HepG2 (cell line): Measurements from ENCODE around the gene MAP2K5. TPM values are rescaled to one million over a fixed set of nuclear protein-coding genes. Genes with fewer than 3 reads are reported as not detected.

Experiments used
- ATAC-seq: fragments of 200-7000 bp; cut with Tn5 transposase; 3 replicates; pipeline ENCODE4 v1.9.1; 2020; ENCODE audit warnings: mild to moderate bottlenecking, moderate library complexity
- BruUV-seq: library from RNA; stranded (reverse); fragments of 400-500 nt; replicated peaks from 2 replicates; lab custom pipeline; 2021; lab: Mats Ljungman, UMichigan
- CTCF ChIA-PET: fragments of 300-600 bp; formaldehyde crosslinking; extraction: SDS; loops from one replicate; lab custom pipeline; 2021; ENCODE audit warnings: low total read pairs, inconsistent platforms, low intra/inter-chr PET ratio; lab: Yijun Ruan, JAX
- POLR2A ChIA-PET: fragments of 350-600 bp; sonication (Branson Sonifier 250); formaldehyde crosslinking; loops from one replicate; lab custom pipeline; 2020; ENCODE audit warnings: antibody characterized with exemption, inconsistent platforms; lab: Yijun Ruan, JAX
- DNase-seq: peaks from one replicate; pipeline ENCODE4 v3.0.0-alpha.2; 2015; ENCODE audit warnings: low spot score
- FAIRE-seq: peaks from 3 replicates; lab custom pipeline; 2011; peaks lifted over from hg19 to GRCh38; lab: Jason Lieb, UNC
- H2AFZ ChIP-seq: one replicate; pipeline ENCODE4 v1.6.1; 2011; ENCODE audit warnings: low read length, inconsistent platforms
- H3K27ac ChIP-seq: fragments of 300-600 bp; 3 replicates; pipeline ENCODE4 v1.8.0; 2011; ENCODE audit warnings: mixed run types, mild to moderate bottlenecking, mixed read lengths, low read length, inconsistent platforms; ENCODE audit not compliant: insufficient read depth; ENCODE audit errors: extremely low read length
- H3K27me3 ChIP-seq, 2 experiments: fragments of 200-600 bp in 1 of 2; 2 replicates in 1 of 2; 3 replicates in 1 of 2; pipeline versions ENCODE4 v1.6.0 to v1.8.0; 2011; ENCODE audit warnings: low read length in 2 of 2, mild to moderate bottlenecking in 2 of 2, moderate library complexity in 2 of 2, inconsistent platforms in 1 of 2; ENCODE audit not compliant: insufficient read depth in 2 of 2, control insufficient read depth in 1 of 2
- H3K36me3 ChIP-seq, 2 experiments: fragments of 200-600 bp in 1 of 2; replicated peaks in 1 of 2; 2 replicates in 1 of 2; 3 replicates in 1 of 2; pipeline versions ENCODE4 v1.5.1 to v1.8.0; 2011; ENCODE audit warnings: low read length in 2 of 2, inconsistent platforms in 1 of 2; ENCODE audit not compliant: insufficient read depth in 2 of 2, control insufficient read depth in 1 of 2
- H3K4me1 ChIP-seq: 2 replicates; pipeline ENCODE4 v1.5.1; 2012; ENCODE audit warnings: low read length, inconsistent platforms; ENCODE audit not compliant: insufficient read depth
- H3K4me2 ChIP-seq: 2 replicates; pipeline ENCODE4 v1.6.0; 2011; ENCODE audit warnings: low read depth, low read length, inconsistent platforms
- H3K4me3 ChIP-seq, 3 experiments: fragments of 200-600 bp in 1 of 3; sonication (generic), shearing (Covaris generic) in 1 of 3; replicated peaks in 1 of 3; 2 replicates each; pipeline ENCODE4 v1.5.1; 2011 to 2016; ENCODE audit warnings: low read length in 3 of 3, inconsistent platforms in 2 of 3, low read depth in 2 of 3, mild to moderate bottlenecking in 2 of 3, control low read depth in 1 of 3, mixed read lengths in 1 of 3; ENCODE audit not compliant: insufficient read depth in 1 of 3
- H3K79me2 ChIP-seq: one replicate; pipeline ENCODE4 v1.6.1; 2011; ENCODE audit warnings: low read length, inconsistent platforms; ENCODE audit not compliant: insufficient read depth
- H3K9ac ChIP-seq: 2 replicates; pipeline ENCODE4 v1.6.0; 2011; ENCODE audit warnings: mild to moderate bottlenecking, low read depth, low read length, inconsistent platforms; ENCODE audit not compliant: insufficient read depth
- H3K9me3 ChIP-seq: 2 replicates; pipeline ENCODE4 v1.5.1; 2012; ENCODE audit warnings: mild to moderate bottlenecking, low read length
- H4K20me1 ChIP-seq: 2 replicates; pipeline ENCODE4 v1.6.0; 2011; ENCODE audit warnings: inconsistent platforms, mild to moderate bottlenecking, low read length, moderate library complexity; ENCODE audit not compliant: insufficient read depth
- KDM6A ChIP-seq: IDR thresholded peaks from 2 replicates; pipeline ENCODE4 v1.6.1; 2016; ENCODE audit warnings: low read depth
- KMT2B ChIP-seq: IDR thresholded peaks from 2 replicates; pipeline ENCODE4 v1.6.1; 2016; ENCODE audit warnings: missing genetic modification reagents, missing compliant biosample characterization
- MEF2D ChIP-seq: sonication (generic); formaldehyde crosslinking; IDR thresholded peaks from 2 replicates; pipeline ENCODE4 v1.5.1; 2020; ENCODE audit warnings: mild to moderate bottlenecking, missing genetic modification reagents
- MEIS2 ChIP-seq: sonication (generic); formaldehyde crosslinking; IDR thresholded peaks from 2 replicates; pipeline ENCODE4 v1.9.0; 2021; ENCODE audit warnings: mild to moderate bottlenecking, missing genetic modification reagents
- POGZ ChIP-seq: sonication (generic); formaldehyde crosslinking; IDR thresholded peaks from 2 replicates; pipeline ENCODE4 v1.4.0; 2020; ENCODE audit warnings: mild to moderate bottlenecking, missing genetic modification reagents
- SNAI1 ChIP-seq: sonication (generic); formaldehyde crosslinking; IDR thresholded peaks from 2 replicates; pipeline ENCODE4 v1.5.0; 2020; ENCODE audit warnings: mild to moderate bottlenecking, missing genetic modification reagents, borderline replicate concordance
- ZBTB14 ChIP-seq: sonication (generic); formaldehyde crosslinking; IDR thresholded peaks from 2 replicates; pipeline ENCODE4 v1.4.0; 2020; ENCODE audit warnings: missing genetic modification reagents
- ZNF224 ChIP-seq: sonication (generic); formaldehyde crosslinking; IDR thresholded peaks from 2 replicates; pipeline ENCODE4 v1.5.0; 2020; ENCODE audit warnings: mild to moderate bottlenecking, missing genetic modification reagents
- ZNF292 ChIP-seq: sonication (generic); formaldehyde crosslinking; IDR thresholded peaks from 2 replicates; pipeline ENCODE4 v1.8.1; 2022; ENCODE audit warnings: mild to moderate bottlenecking, low read depth, missing genetic modification reagents, borderline replicate concordance
- ZNF674 ChIP-seq: sonication (generic); formaldehyde crosslinking; IDR thresholded peaks from 2 replicates; pipeline ENCODE4 v1.5.0; 2020; ENCODE audit warnings: low read depth, mild to moderate bottlenecking, missing genetic modification reagents
- ZNF746 ChIP-seq: sonication (generic); formaldehyde crosslinking; IDR thresholded peaks from 2 replicates; pipeline ENCODE4 v1.8.0; 2022; ENCODE audit warnings: mild to moderate bottlenecking, missing genetic modification reagents
- ZSCAN5A ChIP-seq: sonication (generic); formaldehyde crosslinking; IDR thresholded peaks from 2 replicates; pipeline ENCODE4 v1.8.0; 2022; ENCODE audit warnings: mild to moderate bottlenecking, missing genetic modification reagents, borderline replicate concordance
- ZXDC ChIP-seq: sonication (generic); formaldehyde crosslinking; IDR thresholded peaks from 2 replicates; pipeline ENCODE4 v1.5.0; 2020; ENCODE audit warnings: mild to moderate bottlenecking, missing genetic modification reagents
- WGBS: methylation state at CpG from one replicate; pipeline ENCODE4 v1.1.6; 2017; ENCODE audit warnings: low lambda C conversion rate; 5-methylcytosine and 5-hydroxymethylcytosine counted together
- in situ Hi-C: cut with HindIII; loops from 2 replicates; pipeline ENCODE4 v1.10.0; 2017; ENCODE audit warnings: low pct_unique_long_range_greater_than_20kb; ENCODE audit not compliant: extremely low pct_ligation_motif_present
- intact Hi-C: fragments of 100-400 bp; cut with micrococcal nuclease; formaldehyde crosslinking; loops from one replicate; pipeline ENCODE4 v1.10.0; 2022; ENCODE audit not compliant: unreplicated experiment
- polyA plus RNA-seq, 8 experiments: library from polyadenylated mRNA; depleted of rRNA in 3 of 8; stranded (reverse) in 7 of 8; unstranded in 1 of 8; fragments of >200 nt; fragmentation: Illumina TruSeq in 4 of 8; extraction: Trizol in 4 of 8; gene quantifications; 2 replicates each; pipeline versions ENCODE4 v1.2.1 to v1.2.3, GENCODE V29; 2011 to 2016; ENCODE audit warnings: low read depth in 4 of 8, missing spikeins in 1 of 8, mixed read lengths in 1 of 8; ENCODE audit not compliant: insufficient read depth in 1 of 8
- total RNA-seq, 5 experiments: library from RNA; depleted of rRNA; stranded (reverse); fragments of >200 nt; fragmentation: Illumina TruSeq; extraction: Trizol; gene quantifications; 2 replicates each; pipeline ENCODE4 v1.2.3, GENCODE V29; 2016; ENCODE audit warnings: low read depth in 1 of 5

The MAP2K5 gene
- total and polyA plus RNA-seq, 2 of the 13 experiments (the other 11 are each of a cell fraction or from before 2014, with no cell fraction given) = 4.0 to 4.3 TPM

- TF ChIP-seq ZNF224 (CRISPR knock-in tag) (no peak), ZNF674 (CRISPR knock-in tag) (no peak)
- TF ChIP-seq, all 625 proteins: peak for 0
- no peak overlapping the region for H2AFZ ChIP-seq
- no peak overlapping the region for H3K4me3 ChIP-seq
- peaks cover 16% of the 10 kb centered on the region for H3K4me1 ChIP-seq
- BruUV-seq = no TSS peak
- ChIA-PET CTCF (no interaction called here), POLR2A (no interaction called here)
- no peaks in the 10 kb centered on the region for H3K36me3 ChIP-seq
- no peak overlapping the region for H3K4me2 ChIP-seq
- no peaks in the 10 kb centered on the region for H3K9me3 ChIP-seq
- H4K20me1 ChIP-seq = no peaks in the 10 kb centered on the region
- intact Hi-C loops = no loop called here
- FAIRE-seq (no peak), DNase-seq (no peak), ATAC-seq (no peak)
- H3K27me3 ChIP-seq = no peaks in the 10 kb centered on the region
- no peak overlapping the region for H3K27ac ChIP-seq
- in situ Hi-C loops = no loop called here
- no peak overlapping the region for H3K9ac ChIP-seq
- 92% methylated on average over 7 of the region's 7 CpGs for WGBS
- no peaks in the 10 kb centered on the region for H3K79me2 ChIP-seq
Measured at GRCh38 chr15:67762610-67763368, 220.3 kb downstream of the MAP2K5 start.

GRCh38 chr15:67765701-67766100, 223.2 kb downstream of the MAP2K5 start:
- Histone ChIP-seq H3K36me3 (no peaks in the 10 kb centered on the region), H2AFZ (no peak overlapping the region), H3K27ac (no peak overlapping the region), H3K9ac (no peak overlapping the region), H4K20me1 (no peaks in the 10 kb centered on the region), H3K9me3 (no peaks in the 10 kb centered on the region), H3K4me1 (peaks cover 16% of the 10 kb centered on the region), H3K4me3 (no peak overlapping the region), H3K4me2 (no peak overlapping the region), H3K79me2 (no peaks in the 10 kb centered on the region), H3K27me3 (no peaks in the 10 kb centered on the region)
- FAIRE-seq = no peak
- ChIA-PET CTCF (no interaction called here), POLR2A (no interaction called here)
- in situ Hi-C loops (no loop called here), intact Hi-C loops (no loop called here)
- ATAC-seq = no peak
- DNase-seq = no peak
- BruUV-seq = no TSS peak
- WGBS = 79% methylated on average over 2 of the region's 2 CpGs
- TF ChIP-seq MEIS2 (CRISPR knock-in tag) (no peak), ZXDC (no peak), ZNF292 (no peak), ZBTB14 (CRISPR knock-in tag) (no peak), SNAI1 (CRISPR knock-in tag) (no peak), ZNF746 (no peak), POGZ (CRISPR knock-in tag) (no peak), KMT2B (CRISPR knock-in tag) (no peak), ZSCAN5A (CRISPR knock-in tag) (no peak), MEF2D (CRISPR knock-in tag) (no peak), KDM6A (CRISPR knock-in tag) (no peak)
